Measurements from ENCODE around the gene STARD7. TPM values are rescaled to one million over a fixed set of nuclear protein-coding genes. Genes with fewer than 3 reads are reported as not detected.

STARD7 gene
- total and polyA plus RNA-seq, 10 of the 15 experiments (the other 5 are each of a cell fraction or from before 2014, with no cell fraction given) = 85.4 to 237 (median 153) TPM

DNA sequence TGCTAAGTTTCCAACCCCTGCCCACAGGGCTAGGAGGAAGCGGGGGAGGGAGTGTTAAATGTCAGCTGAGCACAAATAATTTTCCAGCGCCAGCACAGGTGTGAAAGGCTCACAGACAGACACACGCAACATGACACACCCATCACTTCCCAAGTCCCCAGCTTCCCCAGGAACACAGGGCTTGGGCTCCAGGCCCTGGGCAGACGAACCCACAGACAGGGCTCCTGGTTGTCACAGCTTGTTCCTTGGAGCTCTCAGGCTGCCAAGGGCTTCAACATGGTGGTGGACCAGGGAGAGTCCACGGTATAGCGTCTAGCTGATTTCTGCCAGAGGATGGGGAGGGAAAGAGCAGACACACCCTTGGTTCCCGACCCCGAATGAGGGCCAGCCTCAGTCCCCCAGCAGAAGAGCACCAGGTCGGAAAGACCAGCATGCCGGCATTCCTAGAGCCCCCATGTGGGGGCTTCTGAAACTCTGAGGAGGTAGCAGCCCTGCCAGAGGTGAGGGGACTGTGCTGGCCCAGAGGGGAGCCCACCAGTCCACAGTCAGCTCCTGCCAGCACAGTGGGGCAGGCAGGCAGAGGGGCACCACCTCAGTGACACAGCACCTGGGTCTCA is 65.3 kb downstream of the STARD7 start (continued):
- TF ChIP-seq, protein P1, sequence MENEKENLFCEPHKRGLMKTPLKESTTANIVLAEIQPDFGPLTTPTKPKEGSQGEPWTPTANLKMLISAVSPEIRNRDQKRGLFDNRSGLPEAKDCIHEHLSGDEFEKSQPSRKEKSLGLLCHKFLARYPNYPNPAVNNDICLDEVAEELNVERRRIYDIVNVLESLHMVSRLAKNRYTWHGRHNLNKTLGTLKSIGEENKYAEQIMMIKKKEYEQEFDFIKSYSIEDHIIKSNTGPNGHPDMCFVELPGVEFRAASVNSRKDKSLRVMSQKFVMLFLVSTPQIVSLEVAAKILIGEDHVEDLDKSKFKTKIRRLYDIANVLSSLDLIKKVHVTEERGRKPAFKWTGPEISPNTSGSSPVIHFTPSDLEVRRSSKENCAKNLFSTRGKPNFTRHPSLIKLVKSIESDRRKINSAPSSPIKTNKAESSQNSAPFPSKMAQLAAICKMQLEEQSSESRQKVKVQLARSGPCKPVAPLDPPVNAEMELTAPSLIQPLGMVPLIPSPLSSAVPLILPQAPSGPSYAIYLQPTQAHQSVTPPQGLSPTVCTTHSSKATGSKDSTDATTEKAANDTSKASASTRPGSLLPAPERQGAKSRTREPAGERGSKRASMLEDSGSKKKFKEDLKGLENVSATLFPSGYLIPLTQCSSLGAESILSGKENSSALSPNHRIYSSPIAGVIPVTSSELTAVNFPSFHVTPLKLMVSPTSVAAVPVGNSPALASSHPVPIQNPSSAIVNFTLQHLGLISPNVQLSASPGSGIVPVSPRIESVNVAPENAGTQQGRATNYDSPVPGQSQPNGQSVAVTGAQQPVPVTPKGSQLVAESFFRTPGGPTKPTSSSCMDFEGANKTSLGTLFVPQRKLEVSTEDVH (IDR thresholded peaks at IDR 0.05; ENCODE audit: low read depth, partially characterized antibody) = no peak
- TF ChIP-seq MXI1 (IDR thresholded peaks at IDR 0.05; ENCODE audit: low read depth, low read length) (peak; percentile 67), IRF5 (IDR thresholded peaks at IDR 0.05; ENCODE audit: borderline replicate concordance) (no peak), MYC (IDR thresholded peaks at IDR 0.05; ENCODE audit: insufficient read depth, insufficient read length, insufficient replicate concordance, low read length, severe bottlenecking) (no peak), ELK1 (IDR thresholded peaks at IDR 0.05; ENCODE audit: low read depth, low read length) (no peak)

Measured in GM12878 (cell line).